Activated CD8-positive, alpha-beta memory T cell treated with anti-CD3 and anti-CD28 coated beads, Interleukin-2, amount 50 U/mL, for 24 hours (primary cell): Measurements from ENCODE around the gene F13A1.

Experiments
- DNase-seq: peaks from one replicate; pipeline ENCODE4 v3.0.0-alpha.2; 2020; ENCODE audit errors: extremely low read depth

The F13A1 gene

GRCh38 chr6:6243846-6244245 is 76.6 kb downstream of the F13A1 start:
- no peak for DNase-seq

GRCh38 chr6:6239598-6240581 is 80.6 kb downstream of the F13A1 start:
- DNase-seq = no peak

- no peak for DNase-seq
Observed at GRCh38 chr6:6236730-6237469, 83.6 kb downstream of the F13A1 start.

GRCh38 chr6:6235786-6236185 is 84.7 kb downstream of the F13A1 start:
- no peak for DNase-seq

GRCh38 chr6:6234963-6235362 is 85.5 kb downstream of the F13A1 start:
- DNase-seq = no peak

- no peak for DNase-seq
Observed at GRCh38 chr6:6230286-6230685, 90.2 kb downstream of the F13A1 start.

GRCh38 chr6:6227896-6228295 is 92.6 kb downstream of the F13A1 start:
- no peak for DNase-seq

GRCh38 chr6:6225885-6226529 is 94.5 kb downstream of the F13A1 start:
- no peak for DNase-seq

GRCh38 chr6:6224933-6225486 is 95.5 kb downstream of the F13A1 start:
- no peak for DNase-seq

GRCh38 chr6:6221787-6222535 is 98.5 kb downstream of the F13A1 start:
- no peak for DNase-seq

- DNase-seq = no peak
Observed at GRCh38 chr6:6220718-6221117, 99.7 kb downstream of the F13A1 start.

GRCh38 chr6:6219716-6220115 is 100.7 kb downstream of the F13A1 start:
- DNase-seq = no peak

- no peak for DNase-seq
Observed at GRCh38 chr6:6218759-6219085, 101.7 kb downstream of the F13A1 start.

- DNase-seq = no peak
Observed at GRCh38 chr6:6217855-6218758, 102.4 kb downstream of the F13A1 start.

GRCh38 chr6:6210994-6211393 is 109.5 kb downstream of the F13A1 start:
- no peak for DNase-seq

GRCh38 chr6:6202886-6203285 is 117.6 kb downstream of the F13A1 start:
- DNase-seq = no peak

- no peak for DNase-seq
Observed at GRCh38 chr6:6201200-6201599, 119.3 kb downstream of the F13A1 start.

- DNase-seq = no peak
Observed at GRCh38 chr6:6199678-6200077, 120.8 kb downstream of the F13A1 start.

- DNase-seq = no peak
Observed at GRCh38 chr6:6196762-6197161, 123.7 kb downstream of the F13A1 start.

- no peak for DNase-seq
Observed at GRCh38 chr6:6195080-6195479, 125.4 kb downstream of the F13A1 start.
